T-helper 17 cell (primary cell): Measurements from ENCODE around the gene SPATA6L. TPM values are rescaled to one million over a fixed set of nuclear protein-coding genes. Genes with fewer than 3 reads are reported as not detected.
"Not testable (repeated sequence)": the region's sequence is repeated elsewhere in the genome, so short reads cannot be mapped to it uniquely, and the experiment has no call there.

Experiments
- ATAC-seq: fragments of 150-1000 bp; cut with Tn5 transposase; 2 replicates; pipeline ENCODE4 v1.10.0; 2021; ENCODE audit warnings: mild to moderate bottlenecking, moderate library complexity
- DNase-seq, 3 donors: peaks; one replicate each; pipeline versions ENCODE4 v3.0.0 to v3.0.0-alpha.2; 2020 to 2021
- H3K9me3 ChIP-seq: one replicate; pipeline ENCODE4 v1.7.0; 2013; ENCODE audit warnings: low read length, mild to moderate bottlenecking; ENCODE audit not compliant: control insufficient read depth, poor library complexity, severe bottlenecking
- H3K27ac Mint-ChIP-seq: one replicate; pipeline ENCODE4 v1.8.0; 2022; ENCODE audit warnings: mild to moderate bottlenecking, moderate library complexity, mixed read lengths
- H3K27me3 Mint-ChIP-seq: one replicate; pipeline ENCODE4 v1.8.0; 2022; ENCODE audit warnings: mixed read lengths
- H3K36me3 Mint-ChIP-seq: one replicate; pipeline ENCODE4 v1.8.0; 2022; ENCODE audit warnings: low read depth, mixed read lengths
- H3K4me1 Mint-ChIP-seq: one replicate; pipeline ENCODE4 v1.8.0; 2022; ENCODE audit warnings: mild to moderate bottlenecking, mixed read lengths
- H3K4me3 Mint-ChIP-seq: one replicate; pipeline ENCODE4 v1.8.0; 2022; ENCODE audit warnings: mild to moderate bottlenecking, moderate library complexity, mixed read lengths
- total RNA-seq, 4 donors: library from RNA in 2 of 4; stranded (reverse) in 2 of 4; gene quantifications; one replicate each; pipeline ENCODE4 v1.2.3 and lab custom pipeline; 2022 to 2026

The SPATA6L gene
- total RNA-seq, 2 donors from 2014 or later: 5.7 to 9.2 TPM

- no peak overlapping the region for H3K4me3 Mint-ChIP-seq
- peaks cover 2% of the 10 kb centered on the region for H3K36me3 Mint-ChIP-seq
- peak overlapping the region; percentile 19 for H3K27ac Mint-ChIP-seq
- ATAC-seq: no peak
- no peaks in the 10 kb centered on the region for H3K9me3 ChIP-seq
- H3K27me3 Mint-ChIP-seq: peaks cover 8% of the 10 kb centered on the region
- DNase-seq: no peak
- H3K4me1 Mint-ChIP-seq: peaks cover 5% of the 10 kb centered on the region
Observed at GRCh38 chr9:4642351-4642750, 23.9 kb downstream of the SPATA6L start.

DNA sequence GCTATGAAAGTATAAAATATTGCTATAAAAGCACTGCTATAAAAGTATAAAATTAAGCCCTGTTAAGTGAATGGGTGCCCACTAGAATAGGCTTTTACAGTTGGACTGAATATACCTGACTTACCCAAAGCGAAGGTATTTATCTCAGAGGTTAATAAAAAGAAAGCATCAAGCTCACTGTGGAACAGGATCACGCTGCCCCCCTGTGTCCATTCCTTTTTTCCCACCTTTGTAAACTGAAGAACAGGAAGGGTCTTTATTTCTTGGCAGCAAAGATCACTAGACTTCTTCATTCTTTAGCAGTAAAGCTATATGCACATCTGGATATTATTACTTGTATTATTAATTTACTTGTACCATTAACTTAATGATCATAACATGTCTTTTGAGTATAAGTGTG, 26.3 kb downstream of the SPATA6L start:
- Mint-ChIP-seq H3K27ac (no peak overlapping the region), H3K27me3 (peaks cover 12% of the 10 kb centered on the region), H3K36me3 (peaks cover 2% of the 10 kb centered on the region), H3K4me3 (no peak overlapping the region), H3K4me1 (peaks cover 5% of the 10 kb centered on the region)
- H3K9me3 ChIP-seq: no peaks in the 10 kb centered on the region
- ATAC-seq (peak; percentile 51), DNase-seq (peak in 2 of 3 donors; percentile 14 to 16)

GRCh38 chr9:4639420-4639819, 26.9 kb downstream of the SPATA6L start:
- H3K27me3 Mint-ChIP-seq: peaks cover 15% of the 10 kb centered on the region
- H3K27ac Mint-ChIP-seq: peak overlapping the region; percentile 77
- H3K9me3 ChIP-seq: no peaks in the 10 kb centered on the region
- ATAC-seq (no peak), DNase-seq (no peak)
- no peak overlapping the region for H3K4me3 Mint-ChIP-seq
- H3K4me1 Mint-ChIP-seq: peaks cover 5% of the 10 kb centered on the region
- peaks cover 2% of the 10 kb centered on the region for H3K36me3 Mint-ChIP-seq

- Mint-ChIP-seq H3K4me1 (peaks cover 5% of the 10 kb centered on the region), H3K36me3 (peaks cover 2% of the 10 kb centered on the region), H3K27me3 (peaks cover 15% of the 10 kb centered on the region), H3K27ac (peak overlapping the region; percentile 77), H3K4me3 (no peak overlapping the region)
- DNase-seq (no peak), ATAC-seq (no peak)
- H3K9me3 ChIP-seq: no peaks in the 10 kb centered on the region
Observed at GRCh38 chr9:4638968-4639367, 27.3 kb downstream of the SPATA6L start.

DNA sequence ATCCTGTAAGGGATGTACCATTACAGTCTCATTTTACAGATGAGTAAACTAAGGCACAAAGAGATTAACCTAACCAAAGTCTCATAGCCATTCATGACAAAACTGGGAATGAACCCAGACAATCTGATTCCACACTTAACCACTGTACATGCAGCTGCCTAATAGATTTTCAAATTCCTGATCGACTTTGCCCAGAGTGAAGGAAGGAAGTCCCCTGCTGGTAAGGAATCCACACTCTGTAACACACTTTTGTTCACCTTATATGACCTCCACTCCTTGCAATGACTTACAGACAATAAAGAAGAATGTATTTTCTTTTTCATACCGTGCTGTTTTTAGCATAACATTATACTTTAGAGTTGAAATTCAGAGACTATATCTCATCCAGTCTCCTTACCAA, 35.4 kb downstream of the SPATA6L start:
- ATAC-seq (no peak), DNase-seq (no peak)
- H3K36me3 Mint-ChIP-seq: no peaks in the 10 kb centered on the region
- no peak overlapping the region for H3K27ac Mint-ChIP-seq
- H3K27me3 Mint-ChIP-seq: peaks cover 7% of the 10 kb centered on the region
- H3K9me3 ChIP-seq: no peaks in the 10 kb centered on the region
- H3K4me1 Mint-ChIP-seq: no peaks in the 10 kb centered on the region
- no peak overlapping the region for H3K4me3 Mint-ChIP-seq

GRCh38 chr9:4622016-4622415, 44.3 kb downstream of the SPATA6L start:
- ATAC-seq (no peak), DNase-seq (no peak)
- no peaks in the 10 kb centered on the region for H3K36me3 Mint-ChIP-seq
- no peaks in the 10 kb centered on the region for H3K9me3 ChIP-seq
- H3K4me1 Mint-ChIP-seq: peaks cover 15% of the 10 kb centered on the region
- peaks cover 6% of the 10 kb centered on the region for H3K27me3 Mint-ChIP-seq
- H3K27ac Mint-ChIP-seq: no peak overlapping the region
- H3K4me3 Mint-ChIP-seq: no peak overlapping the region

GRCh38 chr9:4620881-4621555, 45.3 kb downstream of the SPATA6L start:
- H3K4me3 Mint-ChIP-seq: no peak overlapping the region
- ATAC-seq: no peak

DNA sequence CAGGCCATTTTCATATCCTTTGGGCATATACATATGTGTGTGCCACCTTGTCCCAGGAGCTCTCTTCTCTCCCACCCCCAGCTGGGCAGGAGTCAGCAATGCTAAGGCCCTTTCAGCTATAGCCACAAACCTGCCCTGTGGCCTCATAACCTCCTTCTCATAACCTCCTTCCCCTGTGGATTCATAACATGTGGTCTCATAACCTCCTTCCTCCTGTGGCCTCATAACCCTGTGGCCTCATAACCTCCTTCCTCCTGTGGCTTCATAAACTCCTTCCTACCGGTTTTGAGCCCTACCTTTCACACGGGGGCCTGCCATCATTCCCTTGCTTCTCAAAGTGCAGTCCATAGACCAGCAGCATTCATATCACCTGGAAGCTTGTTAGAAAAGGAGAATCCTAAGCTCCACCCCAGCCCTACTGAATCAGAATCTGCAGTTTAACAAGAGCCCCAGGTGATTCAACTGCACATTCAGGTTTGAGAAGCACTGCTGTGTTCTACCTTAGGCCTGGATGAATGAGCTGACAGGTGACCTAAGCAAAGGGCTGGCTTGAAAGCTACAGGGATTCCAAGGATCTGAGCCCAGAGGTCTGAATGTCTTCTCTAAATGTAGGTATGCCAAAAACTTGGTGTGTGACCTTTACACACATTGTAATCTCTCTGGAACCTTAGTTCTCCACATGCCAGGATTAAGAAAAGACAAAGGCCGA, 46.1 kb downstream of the SPATA6L start:
- peaks cover 6% of the 10 kb centered on the region for H3K27me3 Mint-ChIP-seq
- H3K4me1 Mint-ChIP-seq: peaks cover 19% of the 10 kb centered on the region
- DNase-seq (no peak), ATAC-seq (peak; percentile 75)
- H3K4me3 Mint-ChIP-seq: peak overlapping the region; percentile 22
- H3K36me3 Mint-ChIP-seq: peaks cover 3% of the 10 kb centered on the region
- no peaks in the 10 kb centered on the region for H3K9me3 ChIP-seq
- peak overlapping the region; percentile 25 for H3K27ac Mint-ChIP-seq

More at GRCh38 chr9:4620881-4621555, 45.3 kb downstream of the SPATA6L start:
- Mint-ChIP-seq H3K27ac (no peak overlapping the region), H3K36me3 (no peaks in the 10 kb centered on the region), H3K4me1 (peaks cover 15% of the 10 kb centered on the region), H3K27me3 (peaks cover 6% of the 10 kb centered on the region)
- DNase-seq: no peak
- no peaks in the 10 kb centered on the region for H3K9me3 ChIP-seq

GRCh38 chr9:4618700-4619099, 47.6 kb downstream of the SPATA6L start:
- peaks cover 6% of the 10 kb centered on the region for H3K27me3 Mint-ChIP-seq
- no peak for DNase-seq
- H3K9me3 ChIP-seq: no peaks in the 10 kb centered on the region
- H3K27ac Mint-ChIP-seq: peak overlapping the region; percentile 25
- peaks cover 6% of the 10 kb centered on the region for H3K36me3 Mint-ChIP-seq
- no peak overlapping the region for H3K4me3 Mint-ChIP-seq
- H3K4me1 Mint-ChIP-seq: peaks cover 21% of the 10 kb centered on the region
- no peak for ATAC-seq

DNA sequence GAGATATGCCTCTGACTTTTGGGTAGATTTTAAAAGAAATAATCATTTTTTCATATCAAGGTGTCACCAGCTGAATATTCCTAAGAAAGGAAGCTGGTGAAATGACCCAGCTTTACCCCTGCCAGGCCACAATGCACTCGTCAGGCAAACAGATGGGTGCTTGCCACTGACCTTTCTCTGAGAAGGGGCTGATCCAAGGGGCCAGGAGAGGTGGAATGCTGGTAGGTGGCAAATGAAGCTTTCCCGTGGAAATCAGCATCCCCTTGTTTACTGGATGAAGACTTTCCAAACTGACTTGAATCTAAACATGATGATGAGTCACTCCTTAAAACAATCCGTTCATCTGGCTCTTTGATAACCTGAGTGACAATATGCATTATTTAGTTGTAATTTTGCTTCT, 48.5 kb downstream of the SPATA6L start:
- peaks cover 21% of the 10 kb centered on the region for H3K4me1 Mint-ChIP-seq
- H3K9me3 ChIP-seq: no peaks in the 10 kb centered on the region
- H3K27ac Mint-ChIP-seq: no peak overlapping the region
- ATAC-seq: no peak
- no peak for DNase-seq
- peaks cover 6% of the 10 kb centered on the region for H3K27me3 Mint-ChIP-seq
- H3K36me3 Mint-ChIP-seq: peaks cover 6% of the 10 kb centered on the region
- H3K4me3 Mint-ChIP-seq: no peak overlapping the region

GRCh38 chr9:4615778-4616177, 50.5 kb downstream of the SPATA6L start:
- H3K4me1 Mint-ChIP-seq: peaks cover 21% of the 10 kb centered on the region
- DNase-seq (no peak), ATAC-seq (peak; percentile 21)
- H3K36me3 Mint-ChIP-seq: peaks cover 6% of the 10 kb centered on the region
- H3K9me3 ChIP-seq: no peaks in the 10 kb centered on the region
- H3K27ac Mint-ChIP-seq: no peak overlapping the region
- H3K27me3 Mint-ChIP-seq: peaks cover 6% of the 10 kb centered on the region
- H3K4me3 Mint-ChIP-seq: no peak overlapping the region

- ATAC-seq (no peak), DNase-seq (no peak)
- no peak overlapping the region for H3K4me3 Mint-ChIP-seq
- H3K9me3 ChIP-seq: no peaks in the 10 kb centered on the region
- peaks cover 19% of the 10 kb centered on the region for H3K4me1 Mint-ChIP-seq
- peaks cover 6% of the 10 kb centered on the region for H3K36me3 Mint-ChIP-seq
- H3K27me3 Mint-ChIP-seq: peaks cover 6% of the 10 kb centered on the region
- no peak overlapping the region for H3K27ac Mint-ChIP-seq
Observed at GRCh38 chr9:4615251-4615650, 51.0 kb downstream of the SPATA6L start.

- ATAC-seq (no peak), DNase-seq (no peak)
- H3K9me3 ChIP-seq: no peaks in the 10 kb centered on the region
- peaks cover 13% of the 10 kb centered on the region for H3K4me1 Mint-ChIP-seq
- H3K27me3 Mint-ChIP-seq: peaks cover 6% of the 10 kb centered on the region
- no peak overlapping the region for H3K27ac Mint-ChIP-seq
- peaks cover 6% of the 10 kb centered on the region for H3K36me3 Mint-ChIP-seq
- no peak overlapping the region for H3K4me3 Mint-ChIP-seq
Observed at GRCh38 chr9:4614627-4615026, 51.7 kb downstream of the SPATA6L start.

DNA sequence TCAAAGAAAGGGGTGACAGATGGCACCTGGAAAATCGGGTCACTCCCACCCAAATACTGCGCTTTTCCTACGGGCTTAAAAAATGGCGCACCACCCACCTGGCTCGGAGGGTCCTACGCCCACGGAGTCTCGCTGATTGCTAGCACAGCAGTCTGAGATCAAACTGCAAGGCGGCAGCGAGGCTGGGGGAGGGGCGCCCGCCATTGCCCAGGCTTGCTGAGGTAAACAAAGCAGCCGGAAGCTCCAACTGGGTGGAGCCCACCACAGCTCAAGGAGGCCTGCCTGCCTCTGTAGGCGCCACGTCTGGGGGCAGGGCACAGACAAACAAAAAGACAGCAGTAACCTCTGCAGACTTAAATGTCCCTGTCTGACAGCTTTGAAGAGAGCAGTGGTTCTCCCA, 60.2 kb downstream of the SPATA6L start:
- H3K9me3 ChIP-seq, H3K4me3 Mint-ChIP-seq, H3K27me3 Mint-ChIP-seq, ATAC-seq, H3K4me1 Mint-ChIP-seq, H3K27ac Mint-ChIP-seq, H3K36me3 Mint-ChIP-seq: not testable (repeated sequence)
- peak in 1 of 3 donors; percentile 14 for DNase-seq
